Activated naive CD4-positive, alpha-beta T cell treated with Interleukin-2 at 50 U/mL for 16 hours (primary cell): ENCODE measurements around the gene LDLRAD3.

Experiments
- DNase-seq: peaks from one replicate; pipeline ENCODE4 v3.0.0-alpha.2; 2020

LDLRAD3 gene

GRCh38 chr11:36146437-36146836 lies 202.6 kb downstream of the LDLRAD3 start:
- no peak for DNase-seq

- DNase-seq = no peak
Measured at GRCh38 chr11:36147491-36147890, 203.6 kb downstream of the LDLRAD3 start.

- DNase-seq = no peak
Measured at GRCh38 chr11:36148701-36149100, 204.8 kb downstream of the LDLRAD3 start.

GRCh38 chr11:36149538-36150242 lies 205.8 kb downstream of the LDLRAD3 start:
- peak; percentile 8 for DNase-seq

GRCh38 chr11:36150986-36151385 lies 207.1 kb downstream of the LDLRAD3 start:
- DNase-seq = no peak

GRCh38 chr11:36151933-36152580 lies 208.2 kb downstream of the LDLRAD3 start:
- no peak for DNase-seq

- DNase-seq = no peak
Measured at GRCh38 chr11:36153551-36153950, 209.7 kb downstream of the LDLRAD3 start.

GRCh38 chr11:36155124-36155561 lies 211.3 kb downstream of the LDLRAD3 start:
- DNase-seq = no peak

GRCh38 chr11:36155770-36156160 lies 211.9 kb downstream of the LDLRAD3 start:
- DNase-seq = no peak

GRCh38 chr11:36156161-36156816 lies 212.4 kb downstream of the LDLRAD3 start:
- no peak for DNase-seq

- no peak for DNase-seq
Measured at GRCh38 chr11:36156817-36157519, 213.1 kb downstream of the LDLRAD3 start.

GRCh38 chr11:36160091-36160490 lies 216.2 kb downstream of the LDLRAD3 start:
- no peak for DNase-seq

GRCh38 chr11:36161572-36161971 lies 217.7 kb downstream of the LDLRAD3 start:
- no peak for DNase-seq

- no peak for DNase-seq
Measured at GRCh38 chr11:36162006-36162882, 218.4 kb downstream of the LDLRAD3 start.

- DNase-seq = no peak
Measured at GRCh38 chr11:36162883-36163434, 219.1 kb downstream of the LDLRAD3 start.

GRCh38 chr11:36164506-36165250 lies 220.8 kb downstream of the LDLRAD3 start:
- no peak for DNase-seq

- DNase-seq = no peak
Measured at GRCh38 chr11:36165621-36166397, 221.9 kb downstream of the LDLRAD3 start.

GRCh38 chr11:36167073-36167472 lies 223.2 kb downstream of the LDLRAD3 start:
- no peak for DNase-seq

- no peak for DNase-seq
Measured at GRCh38 chr11:36167729-36168128, 223.9 kb downstream of the LDLRAD3 start.

- DNase-seq = no peak
Measured at GRCh38 chr11:36177836-36178235, 234.0 kb downstream of the LDLRAD3 start.
